ENCODE data around the gene HINT2. TPM values are rescaled to one million over a fixed set of nuclear protein-coding genes. Genes with fewer than 3 reads are reported as not detected.

Gene HINT2
- polyA plus RNA-seq, 3 donors from 2014 or later: 105 to 124 (median 122) TPM

GRCh38 chr9:35812025-35812602 lies 2.7 kb downstream of the HINT2 start, which contains the start of gene SPAG8:
SPAG8 (minus strand) TSS chr9:35812262; CDS start chr9:35812147, 115 bp downstream.
- H3K4me1 Mint-ChIP-seq: peaks cover 46% of the 10 kb centered on the region in 2 donors
- peak within 1 kb of the TSS; percentile 86 to 96 (median 90) for H3K4me3 Mint-ChIP-seq

GRCh38 chr9:35811381-35812024 lies 3.3 kb downstream of the HINT2 start:
- Mint-ChIP-seq H3K36me3 (peaks cover 0 to 7% (median 0%) of the 10 kb centered on the region in 3 donors), H3K27ac (peak overlapping the region; percentile 95 to 97 (median 97)), H3K4me1 (peaks cover 46% of the 10 kb centered on the region in 2 donors), H3K9me3 (no peaks in the 10 kb centered on the region), H3K27me3 (ENCODE audit: low read depth in 3 of 3) (peaks cover 13 to 21% (median 15%) of the 10 kb centered on the region in 3 donors), H3K4me3 (peak overlapping the region; percentile 86 to 96 (median 90))
- no peak for DNase-seq

More at GRCh38 chr9:35812025-35812602, 2.7 kb downstream of the HINT2 start, which contains the start of gene SPAG8:
- peaks cover 13 to 21% (median 15%) of the 10 kb centered on the region in 3 donors for H3K27me3 Mint-ChIP-seq (ENCODE audit: low read depth in 3 of 3)
- peaks cover 0 to 3% (median 0%) of the 10 kb centered on the region in 3 donors for H3K36me3 Mint-ChIP-seq
- no peaks in the 10 kb centered on the region for H3K9me3 Mint-ChIP-seq
- peak; percentile 97 to 98 (median 98) for DNase-seq
- peak within 1 kb of the TSS; percentile 95 to 97 (median 97) for H3K27ac Mint-ChIP-seq

- Mint-ChIP-seq H3K4me1 (peaks cover 38 to 39% of the 10 kb centered on the region in 2 donors), H3K27ac (peak overlapping the region; percentile 64 to 97 (median 96)), H3K27me3 (ENCODE audit: low read depth in 3 of 3) (peaks cover 6 to 16% (median 10%) of the 10 kb centered on the region in 3 donors), H3K9me3 (no peaks in the 10 kb centered on the region), H3K36me3 (peaks cover 2 to 9% (median 3%) of the 10 kb centered on the region in 3 donors), H3K4me3 (no peak overlapping the region)
- DNase-seq: no peak
Measured at GRCh38 chr9:35810122-35810521, 4.7 kb downstream of the HINT2 start.

GRCh38 chr9:35808433-35808832 lies 6.4 kb downstream of the HINT2 start:
- Mint-ChIP-seq H3K4me3 (no peak overlapping the region), H3K9me3 (no peaks in the 10 kb centered on the region), H3K27me3 (ENCODE audit: low read depth in 3 of 3) (peaks cover 5 to 14% (median 6%) of the 10 kb centered on the region in 3 donors), H3K36me3 (peaks cover 6 to 9% (median 6%) of the 10 kb centered on the region in 3 donors), H3K27ac (no peak overlapping the region), H3K4me1 (peaks cover 26% of the 10 kb centered on the region in 2 donors)
- DNase-seq: no peak

GRCh38 chr9:35806101-35806500 lies 8.7 kb downstream of the HINT2 start:
- Mint-ChIP-seq H3K27ac (no peak overlapping the region), H3K36me3 (peaks cover 9 to 23% (median 19%) of the 10 kb centered on the region in 3 donors), H3K9me3 (no peaks in the 10 kb centered on the region), H3K27me3 (ENCODE audit: low read depth in 3 of 3) (peaks cover 0 to 2% (median 1%) of the 10 kb centered on the region in 3 donors), H3K4me1 (peaks cover 4 to 6% of the 10 kb centered on the region in 2 donors), H3K4me3 (no peak overlapping the region)
- no peak for DNase-seq

GRCh38 chr9:35801328-35802128 lies 13.3 kb downstream of the HINT2 start:
- Mint-ChIP-seq H3K4me1 (no peaks in the 10 kb centered on the region), H3K27me3 (ENCODE audit: low read depth in 3 of 3) (peaks cover 0 to 2% (median 0%) of the 10 kb centered on the region in 3 donors), H3K9me3 (no peaks in the 10 kb centered on the region), H3K27ac (no peak overlapping the region), H3K36me3 (peaks cover 9 to 29% (median 27%) of the 10 kb centered on the region in 3 donors), H3K4me3 (no peak overlapping the region)
- DNase-seq: no peak

GRCh38 chr9:35800530-35800929 lies 14.3 kb downstream of the HINT2 start:
- no peak for DNase-seq
- no peak overlapping the region for H3K4me3 Mint-ChIP-seq
- H3K36me3 Mint-ChIP-seq: peaks cover 13 to 29% (median 25%) of the 10 kb centered on the region in 3 donors
- peaks cover 0 to 2% (median 0%) of the 10 kb centered on the region in 3 donors for H3K27me3 Mint-ChIP-seq (ENCODE audit: low read depth in 3 of 3)
- no peaks in the 10 kb centered on the region for H3K9me3 Mint-ChIP-seq
- no peaks in the 10 kb centered on the region for H3K4me1 Mint-ChIP-seq
- H3K27ac Mint-ChIP-seq: peak overlapping the region in 1 of 6 donors; percentile 2

- H3K36me3 Mint-ChIP-seq: peaks cover 11 to 25% (median 23%) of the 10 kb centered on the region in 3 donors
- peaks cover 0 to 5% of the 10 kb centered on the region in 2 donors for H3K4me1 Mint-ChIP-seq
- H3K27me3 Mint-ChIP-seq (ENCODE audit: low read depth in 3 of 3): peaks cover 0 to 4% (median 1%) of the 10 kb centered on the region in 3 donors
- peak overlapping the region in 1 of 6 donors; percentile 26 for H3K27ac Mint-ChIP-seq
- H3K9me3 Mint-ChIP-seq: no peaks in the 10 kb centered on the region
- no peak for DNase-seq
- no peak overlapping the region for H3K4me3 Mint-ChIP-seq
Measured at GRCh38 chr9:35798658-35799374, 16.0 kb downstream of the HINT2 start.

GRCh38 chr9:35797311-35798109 lies 17.3 kb downstream of the HINT2 start:
- no peaks in the 10 kb centered on the region for H3K9me3 Mint-ChIP-seq
- no peak for DNase-seq
- peaks cover 13 to 20% (median 19%) of the 10 kb centered on the region in 3 donors for H3K36me3 Mint-ChIP-seq
- H3K27ac Mint-ChIP-seq: no peak overlapping the region
- H3K4me1 Mint-ChIP-seq: peaks cover 0 to 5% of the 10 kb centered on the region in 2 donors
- no peak overlapping the region for H3K4me3 Mint-ChIP-seq
- peaks cover 0 to 3% (median 3%) of the 10 kb centered on the region in 3 donors for H3K27me3 Mint-ChIP-seq (ENCODE audit: low read depth in 3 of 3)

GRCh38 chr9:35795695-35796094 lies 19.1 kb downstream of the HINT2 start:
- H3K36me3 Mint-ChIP-seq: peaks cover 6 to 13% (median 6%) of the 10 kb centered on the region in 3 donors
- DNase-seq: no peak
- H3K9me3 Mint-ChIP-seq: no peaks in the 10 kb centered on the region
- peaks cover 0 to 4% (median 3%) of the 10 kb centered on the region in 3 donors for H3K27me3 Mint-ChIP-seq (ENCODE audit: low read depth in 3 of 3)
- H3K4me1 Mint-ChIP-seq: peaks cover 0 to 5% of the 10 kb centered on the region in 2 donors
- H3K4me3 Mint-ChIP-seq: no peak overlapping the region
- no peak overlapping the region for H3K27ac Mint-ChIP-seq

- H3K36me3 Mint-ChIP-seq: peaks cover 0 to 13% (median 6%) of the 10 kb centered on the region in 3 donors
- peak overlapping the region in 1 of 6 donors; percentile 77 for H3K27ac Mint-ChIP-seq
- no peak overlapping the region for H3K4me3 Mint-ChIP-seq
- no peak for DNase-seq
- no peaks in the 10 kb centered on the region for H3K9me3 Mint-ChIP-seq
- H3K4me1 Mint-ChIP-seq: peaks cover 2 to 5% of the 10 kb centered on the region in 2 donors
- peaks cover 0 to 4% (median 3%) of the 10 kb centered on the region in 3 donors for H3K27me3 Mint-ChIP-seq (ENCODE audit: low read depth in 3 of 3)
Measured at GRCh38 chr9:35793461-35793860, 21.4 kb downstream of the HINT2 start.

GRCh38 chr9:35792826-35793225 lies 22.0 kb downstream of the HINT2 start:
- H3K36me3 Mint-ChIP-seq: peaks cover 0 to 13% (median 7%) of the 10 kb centered on the region in 3 donors
- DNase-seq: no peak
- H3K27ac Mint-ChIP-seq: no peak overlapping the region
- H3K27me3 Mint-ChIP-seq (ENCODE audit: low read depth in 3 of 3): peaks cover 0 to 4% (median 3%) of the 10 kb centered on the region in 3 donors
- H3K9me3 Mint-ChIP-seq: no peaks in the 10 kb centered on the region
- no peak overlapping the region for H3K4me3 Mint-ChIP-seq
- H3K4me1 Mint-ChIP-seq: peaks cover 2 to 5% of the 10 kb centered on the region in 2 donors
